GM23338 (cell line): Measurements from ENCODE around the gene LTB. TPM values are rescaled to one million over a fixed set of nuclear protein-coding genes. Genes with fewer than 3 reads are reported as not detected.

ENCODE experiments used
- ATAC-seq: fragments of 200-7000 bp; cut with Tn5 transposase; 3 replicates; pipeline ENCODE4 v1.9.1; 2020
- DNase-seq: peaks from one replicate; pipeline ENCODE4 v3.0.0-alpha.2; 2015; ENCODE audit warnings: low spot score
- H2AFZ ChIP-seq: fragments of 200-600 bp; sonication (generic); 2 replicates; pipeline ENCODE4 v1.8.0; 2016; ENCODE audit warnings: antibody characterized with exemption, mild to moderate bottlenecking, moderate library complexity
- H3F3A ChIP-seq: fragments of 200-600 bp; sonication (generic); replicated peaks from 2 replicates; pipeline ENCODE4 v1.8.0; 2017; ENCODE audit warnings: antibody characterized with exemption, mixed run types, low read depth
- H3K27ac ChIP-seq: fragments of 200-600 bp; sonication (generic); 2 replicates; pipeline ENCODE4 v1.6.1; 2016; ENCODE audit warnings: low read depth
- H3K27me3 ChIP-seq: fragments of 200-600 bp; sonication (generic); 2 replicates; pipeline ENCODE4 v1.8.0; 2016; ENCODE audit warnings: mild to moderate bottlenecking, mixed run types, moderate library complexity; ENCODE audit not compliant: insufficient read depth
- H3K36me3 ChIP-seq: fragments of 200-600 bp; sonication (generic); 2 replicates; pipeline ENCODE4 v1.8.0; 2016; ENCODE audit warnings: mild to moderate bottlenecking; ENCODE audit not compliant: insufficient read depth
- H3K4me1 ChIP-seq: fragments of 200-600 bp; sonication (generic); 2 replicates; pipeline ENCODE4 v1.8.0; 2016; ENCODE audit warnings: mild to moderate bottlenecking, moderate library complexity; ENCODE audit not compliant: insufficient read depth
- H3K4me2 ChIP-seq: fragments of 200-600 bp; sonication (generic); 2 replicates; pipeline ENCODE4 v1.7.1; 2017; ENCODE audit warnings: mixed run types
- H3K4me3 ChIP-seq: fragments of 200-600 bp; sonication (generic); 2 replicates; pipeline ENCODE4 v1.6.1; 2016; ENCODE audit warnings: mixed run types
- H3K79me2 ChIP-seq: fragments of 200-600 bp; sonication (generic); replicated peaks from 2 replicates; pipeline ENCODE4 v1.8.0; 2017; ENCODE audit warnings: mild to moderate bottlenecking; ENCODE audit not compliant: insufficient read depth
- H3K9me2 ChIP-seq: fragments of 200-600 bp; sonication (generic); 2 replicates; pipeline ENCODE4 v1.8.0; 2017; ENCODE audit not compliant: insufficient read depth
- H4K20me1 ChIP-seq: fragments of 200-600 bp; sonication (generic); replicated peaks from 2 replicates; pipeline ENCODE4 v1.8.0; 2017; ENCODE audit warnings: mild to moderate bottlenecking; ENCODE audit not compliant: insufficient read depth
- H3K27ac Mint-ChIP-seq: 2 replicates; pipeline ENCODE4 v1.8.0; 2020; ENCODE audit warnings: inconsistent platforms, mild to moderate bottlenecking, moderate library complexity, mixed read lengths
- H3K27me3 Mint-ChIP-seq: 3 replicates; pipeline ENCODE4 v1.8.0; 2022; ENCODE audit warnings: low read depth, mild to moderate bottlenecking, moderate library complexity, mixed read lengths, inconsistent platforms; ENCODE audit not compliant: insufficient read depth, poor library complexity
- H3K36me3 Mint-ChIP-seq: 3 replicates; pipeline ENCODE4 v1.8.0; 2021; ENCODE audit warnings: low read depth, mild to moderate bottlenecking, inconsistent platforms, moderate library complexity, mixed read lengths
- H3K4me1 Mint-ChIP-seq: 3 replicates; pipeline ENCODE4 v1.8.0; 2020; ENCODE audit warnings: mild to moderate bottlenecking, inconsistent platforms, mixed read lengths
- H3K4me3 Mint-ChIP-seq: 3 replicates; pipeline ENCODE4 v1.8.0; 2021; ENCODE audit warnings: moderate library complexity, mild to moderate bottlenecking, inconsistent platforms, mixed read lengths
- H3K9me3 Mint-ChIP-seq: 3 replicates; pipeline ENCODE4 v1.8.0; 2020; ENCODE audit warnings: moderate library complexity, mild to moderate bottlenecking, inconsistent platforms, mixed read lengths
- CTCF ChIP-seq, 2 experiments: fragments of 200-600 bp in 1 of 2; sonication (generic) in 1 of 2; conservative IDR thresholded peaks; 2 replicates each; pipeline versions ENCODE4 v1.5.1 to v1.6.1; 2016 to 2017; ENCODE audit warnings: antibody characterized with exemption in 2 of 2, low read depth in 2 of 2, mild to moderate bottlenecking in 2 of 2, moderate library complexity in 1 of 2
- POLR2AphosphoS5 ChIP-seq: IDR thresholded peaks from 2 replicates; pipeline ENCODE4 v1.6.1; 2016; ENCODE audit warnings: antibody characterized with exemption, low read depth
- REST ChIP-seq: IDR thresholded peaks from one replicate; pipeline ENCODE4 v1.6.1; 2018; ENCODE audit warnings: antibody characterized with exemption; ENCODE audit not compliant: unreplicated experiment
- STAT1 ChIP-seq: IDR thresholded peaks from one replicate; pipeline ENCODE4 v1.6.1; 2016; ENCODE audit warnings: antibody characterized with exemption; ENCODE audit not compliant: unreplicated experiment
- ZNF462 ChIP-seq: fragments of 250-450 bp; sonication (Bioruptor Pico); IDR thresholded peaks from 2 replicates; pipeline ENCODE4 v1.5.0; 2020; ENCODE audit warnings: mild to moderate bottlenecking, moderate library complexity
- polyA plus RNA-seq: library from polyadenylated mRNA; unstranded; fragments of >200 nt; fragmentation: Nextera tagmentation; extraction: Ambion mirVana; gene quantifications from 2 replicates; pipeline ENCODE4 v1.2.1, GENCODE V29; 2016
- total RNA-seq: library from RNA; depleted of rRNA; stranded (reverse); fragments of >200 nt; shearing (Covaris generic); gene quantifications from 2 replicates; pipeline ENCODE4 v1.2.3, GENCODE V29; 2014

LTB gene
- total and polyA plus RNA-seq, 2 experiments from 2014 or later: 1.7 TPM; not detected in 1

- DNase-seq (peak; percentile 38), ATAC-seq (no peak)
- peak overlapping the region; percentile 31 for H3K4me3 Mint-ChIP-seq
- no peaks in the 10 kb centered on the region for H4K20me1 ChIP-seq
- peaks cover 8% of the 10 kb centered on the region; the same call in 2 of the 3 replicates for H3K36me3 Mint-ChIP-seq
- no peaks in the 10 kb centered on the region for H3K9me2 ChIP-seq
- H2AFZ ChIP-seq: peak overlapping the region; percentile 78; the same call in 1 of the 2 replicates
- TF ChIP-seq POLR2AphosphoS5: 0 out of 2 replicates have a peak, but pooled peaks have one; percentile 17
- TF ChIP-seq REST: no peak
- peak overlapping the region; percentile 35; the same call in 1 of the 2 replicates for H3K4me3 ChIP-seq
- peaks cover 26% of the 10 kb centered on the region for H3K4me1 Mint-ChIP-seq
- H3K36me3 ChIP-seq: no peaks in the 10 kb centered on the region
- no peaks in the 10 kb centered on the region for H3K9me3 Mint-ChIP-seq
- no peaks in the 10 kb centered on the region; the same call in 1 of the 2 replicates for H3K79me2 ChIP-seq
- H3K27me3 Mint-ChIP-seq: peaks cover 12% of the 10 kb centered on the region
- peaks cover 25% of the 10 kb centered on the region for H3K4me1 ChIP-seq
- no peaks in the 10 kb centered on the region for H3K27me3 ChIP-seq
- no peaks in the 10 kb centered on the region for H3F3A ChIP-seq
- peak overlapping the region; percentile 54; the same call in 1 of the 2 replicates for H3K27ac Mint-ChIP-seq
- peak overlapping the region; percentile 66; the same call in 1 of the 2 replicates for H3K27ac ChIP-seq
- H3K4me2 ChIP-seq: peak overlapping the region; percentile 70
Observed at GRCh38 chr6:31615748-31616147, 33.5 kb upstream of the LTB start.

GRCh38 chr6:31614684-31615578 lies 32.7 kb upstream of the LTB start, which contains the start of gene AIF1:
Gene AIF1, plus strand, starts transcription at chr6:31615234. Its CDS starts 96 bp downstream, at chr6:31615330.
- Histone ChIP-seq H3K4me2 (peak within 1 kb of the TSS; percentile 70), H3K4me3 (peak within 1 kb of the TSS; percentile 35; the same call in 1 of the 2 replicates), H3K36me3 (no peaks in the 10 kb centered on the region), H3F3A (no peaks in the 10 kb centered on the region), H3K27me3 (no peaks in the 10 kb centered on the region), H3K79me2 (no peaks in the 10 kb centered on the region; the same call in 1 of the 2 replicates), H2AFZ (peak within 1 kb of the TSS; percentile 78), H3K9me2 (no peaks in the 10 kb centered on the region), H3K4me1 (peaks cover 25% of the 10 kb centered on the region), H4K20me1 (no peaks in the 10 kb centered on the region), H3K27ac (peak within 1 kb of the TSS; percentile 66; the same call in 1 of the 2 replicates)
- Mint-ChIP-seq H3K27ac (peak within 1 kb of the TSS; percentile 54), H3K9me3 (no peaks in the 10 kb centered on the region), H3K4me3 (peak within 1 kb of the TSS; percentile 31), H3K27me3 (peaks cover 9% of the 10 kb centered on the region), H3K36me3 (peaks cover 8% of the 10 kb centered on the region; the same call in 2 of the 3 replicates), H3K4me1 (peaks cover 29% of the 10 kb centered on the region)
- ATAC-seq (no peak), DNase-seq (no peak)
- no peak for TF ChIP-seq CTCF (conservative IDR thresholded peaks at IDR 0.05; ENCODE audit: low read depth in 2 of 2)
- no peak for TF ChIP-seq ZNF462 (CRISPR knock-in tag)
- no peak for TF ChIP-seq STAT1
- TF ChIP-seq POLR2AphosphoS5: no peak
